Vagina (tissue), 2 donors: ENCODE results near the gene SHOC2.

Experiments
- CTCF ChIP-seq, 3 experiments: fragments of 450-650 bp in 2 of 3; fragments of 200-600 bp in 1 of 3; sonication (generic) in 1 of 3; IDR thresholded peaks; one replicate each; pipeline ENCODE4 v1.5.1; 2017 to 2019; ENCODE audit warnings: antibody characterized with exemption in 3 of 3, mild to moderate bottlenecking in 2 of 3, moderate library complexity in 2 of 3
- POLR2A ChIP-seq, 2 donors: fragments of 450-650 bp; IDR thresholded peaks; one replicate each; pipeline ENCODE4 v1.6.1; 2017; ENCODE audit warnings: antibody characterized with exemption in 2 of 2, mild to moderate bottlenecking in 2 of 2, moderate library complexity in 2 of 2
- POLR2AphosphoS5 ChIP-seq, 2 donors: sonication (generic); formaldehyde crosslinking; IDR thresholded peaks; one replicate each; pipeline ENCODE4 v1.9.0; 2017; ENCODE audit warnings: antibody characterized with exemption in 2 of 2, mild to moderate bottlenecking in 2 of 2, low read depth in 1 of 2; ENCODE audit not compliant: insufficient read depth in 1 of 2

GRCh38 chr10:110897184-110897583 is 22.2 kb upstream of the SHOC2 start:
- TF ChIP-seq CTCF (IDR thresholded peaks at IDR 0.05): no peak
- TF ChIP-seq POLR2AphosphoS5 (IDR thresholded peaks at IDR 0.05; ENCODE audit: insufficient read depth in 1 of 2, low read depth in 1 of 2): no peak
- no peak for TF ChIP-seq POLR2A (IDR thresholded peaks at IDR 0.05)
